Esophagus muscularis mucosa (tissue), 4 donors: ENCODE results near the gene CEACAM16. TPM values are rescaled to one million over a fixed set of nuclear protein-coding genes. Genes with fewer than 3 reads are reported as not detected.
A peak's percentile ranks its signal among the peaks of the same experiment; 100 is the strongest.

Experiments used
- DNase-seq: peaks from one replicate; pipeline ENCODE4 v3.0.0-alpha.2; 2017; ENCODE audit errors: extremely low spot score
- H3K27ac ChIP-seq, 4 donors: fragments of 200-600 bp; sonication (generic); replicated peaks in 1 of 4; 1 replicate in 3 of 4; 2 replicates in 1 of 4; pipeline ENCODE4 v1.5.1; 2016 to 2019; ENCODE audit warnings: mild to moderate bottlenecking in 1 of 4
- H3K27me3 ChIP-seq, 4 donors: fragments of 200-600 bp; sonication (generic); one replicate each; pipeline versions ENCODE4 v1.5.1 to v1.6.0; 2016 to 2019
- H3K36me3 ChIP-seq, 4 donors: fragments of 200-600 bp; sonication (generic); one replicate each; pipeline ENCODE4 v1.5.1; 2016 to 2019
- H3K4me1 ChIP-seq, 4 donors: fragments of 200-600 bp; sonication (generic); one replicate each; pipeline ENCODE4 v1.5.1; 2016 to 2019
- H3K4me3 ChIP-seq, 4 donors: fragments of 200-600 bp; sonication (generic); 1 replicate in 2 of 4; 2 replicates in 2 of 4; pipeline ENCODE4 v1.5.1; 2016 to 2019; ENCODE audit warnings: mild to moderate bottlenecking in 4 of 4, moderate library complexity in 1 of 4
- H3K9me3 ChIP-seq, 4 donors: fragments of 200-600 bp; sonication (generic); 1 replicate in 3 of 4; 2 replicates in 1 of 4; pipeline ENCODE4 v1.5.1; 2016 to 2019
- CTCF ChIP-seq, 3 experiments: fragments of 200-600 bp in 2 of 3; fragments of 450-650 bp in 1 of 3; sonication (generic) in 2 of 3; IDR thresholded peaks; one replicate each; pipeline ENCODE4 v1.5.1; 2017 to 2019; ENCODE audit warnings: antibody characterized with exemption in 3 of 3, mild to moderate bottlenecking in 2 of 3, moderate library complexity in 1 of 3
- EP300 ChIP-seq: sonication (generic); formaldehyde crosslinking; IDR thresholded peaks from one replicate; pipeline ENCODE4 v1.6.1; 2017; ENCODE audit warnings: antibody characterized with exemption
- POLR2A ChIP-seq: fragments of 450-650 bp; IDR thresholded peaks from one replicate; pipeline ENCODE4 v1.6.1; 2017; ENCODE audit warnings: antibody characterized with exemption, moderate library complexity, mild to moderate bottlenecking, low read depth
- POLR2AphosphoS5 ChIP-seq, 2 donors: sonication (generic); formaldehyde crosslinking; IDR thresholded peaks; one replicate each; pipeline ENCODE4 v1.6.1; 2017; ENCODE audit warnings: antibody characterized with exemption in 2 of 2
- WGBS: methylation state at CpG from one replicate; pipeline ENCODE4 v1.1.5; 2018; 5-methylcytosine and 5-hydroxymethylcytosine counted together
- intact Hi-C: fragments of 100-400 bp; cut with DNase I; formaldehyde crosslinking; loops from one replicate; pipeline ENCODE4 v1.15.1; 2023
- total RNA-seq, 4 donors: library from RNA; depleted of rRNA; stranded (reverse); fragments of >200 nt; gene quantifications; one replicate each; pipeline versions ENCODE4 v1.1.0 to v1.2.1, GENCODE V29; 2016

The CEACAM16 gene
- total RNA-seq, 4 donors from 2014 or later, result not detected

- DNase-seq, result no peak
- 33% methylated on average over 25 of the region's 25 CpGs for WGBS
- peaks cover 6 to 30% (median 22%) of the 10 kb centered on the region in 4 donors for H3K36me3 ChIP-seq
- peak overlapping the region; percentile 6 to 50 (median 33) for H3K27ac ChIP-seq
- no peaks in the 10 kb centered on the region for H3K27me3 ChIP-seq
- no peak for TF ChIP-seq CTCF (IDR thresholded peaks at IDR 0.05)
- peak; percentile 15 to 54 for TF ChIP-seq POLR2AphosphoS5 (IDR thresholded peaks at IDR 0.05)
- no peaks in the 10 kb centered on the region for H3K9me3 ChIP-seq
- peaks cover 8 to 21% (median 16%) of the 10 kb centered on the region in 4 donors for H3K4me1 ChIP-seq
- intact Hi-C loops, result loop anchor here (5.0 kb wide), 1 partner anchor 37 kb away; no protein-coding TSS in a partner anchor
- no peak overlapping the region for H3K4me3 ChIP-seq
These were observed 13.8 kb upstream of the CEACAM16 start for GRCh38 chr19:44684892-44685863.

- TF ChIP-seq POLR2AphosphoS5 (IDR thresholded peaks at IDR 0.05) (no peak), POLR2A (no peak), CTCF (IDR thresholded peaks at IDR 0.05) (no peak), EP300 (no peak)
- DNase-seq, result no peak
- peak overlapping the region in 2 of 4 donors; percentile 40 to 50 for H3K27ac ChIP-seq
- no peak overlapping the region for H3K4me3 ChIP-seq
- peaks cover 8 to 21% (median 16%) of the 10 kb centered on the region in 4 donors for H3K4me1 ChIP-seq
- no peaks in the 10 kb centered on the region for H3K27me3 ChIP-seq
- 57% methylated on average over 4 of the region's 4 CpGs for WGBS
- no peaks in the 10 kb centered on the region for H3K9me3 ChIP-seq
- peaks cover 0 to 23% (median 15%) of the 10 kb centered on the region in 4 donors for H3K36me3 ChIP-seq
- intact Hi-C loops, result loop anchor here (5.0 kb wide), 1 partner anchor 36 kb away; no protein-coding TSS in a partner anchor
These were observed 13.1 kb upstream of the CEACAM16 start for GRCh38 chr19:44685877-44686276.

- intact Hi-C loops, result loop anchor here (5.0 kb wide), 1 partner anchor 35 kb away; no protein-coding TSS in a partner anchor
- H3K36me3 ChIP-seq, result peaks cover 0 to 16% (median 9%) of the 10 kb centered on the region in 4 donors
- TF ChIP-seq EP300 (no peak), CTCF (IDR thresholded peaks at IDR 0.05) (no peak), POLR2AphosphoS5 (IDR thresholded peaks at IDR 0.05) (no peak), POLR2A (no peak)
- H3K4me3 ChIP-seq, result no peak overlapping the region
- no peak for DNase-seq
- H3K27me3 ChIP-seq, result no peaks in the 10 kb centered on the region
- peaks cover 12 to 24% (median 19%) of the 10 kb centered on the region in 4 donors for H3K4me1 ChIP-seq
- WGBS, result 71% methylated on average over 4 of the region's 4 CpGs
- no peaks in the 10 kb centered on the region for H3K9me3 ChIP-seq
- no peak overlapping the region for H3K27ac ChIP-seq
These were observed 12.1 kb upstream of the CEACAM16 start for GRCh38 chr19:44686896-44687295.

GRCh38 chr19:44687888-44688287, 11.1 kb upstream of the CEACAM16 start:
- whole genome bisulfite sequencing, result 85% methylated on average over 7 of the region's 7 CpGs
- no peak overlapping the region for H3K4me3 ChIP-seq
- peaks cover 0 to 9% (median 6%) of the 10 kb centered on the region in 4 donors for H3K36me3 ChIP-seq
- no peak overlapping the region for H3K27ac ChIP-seq
- DNase-seq, result no peak
- TF ChIP-seq EP300 (no peak), POLR2A (no peak), CTCF (IDR thresholded peaks at IDR 0.05) (no peak), POLR2AphosphoS5 (IDR thresholded peaks at IDR 0.05) (no peak)
- no peaks in the 10 kb centered on the region for H3K9me3 ChIP-seq
- intact Hi-C loops, result loop anchor here (2.0 to 5.0 kb wide), 2 partner anchors 34 to 83 kb away; no protein-coding TSS in a partner anchor
- H3K27me3 ChIP-seq, result no peaks in the 10 kb centered on the region
- peaks cover 17 to 26% (median 22%) of the 10 kb centered on the region in 4 donors for H3K4me1 ChIP-seq
